Activated CD8-positive, alpha-beta T cell treated with anti-CD3 and anti-CD28 coated beads for 36 hours (primary cell): ENCODE data around the gene CTDSP1. TPM values are rescaled to one million over a fixed set of nuclear protein-coding genes. Genes with fewer than 3 reads are reported as not detected.

ENCODE experiments used
- ATAC-seq: fragments of 200-7000 bp; cut with Tn5 transposase; one replicate; pipeline ENCODE4 v1.10.0; 2021; ENCODE audit warnings: mild to moderate bottlenecking, moderate library complexity
- CTCF ChIA-PET: fragments of 350-600 bp; sonication (Branson Sonifier 250); formaldehyde crosslinking; loops from one replicate; lab custom pipeline; 2021; ENCODE audit warnings: antibody characterized with exemption; lab: Charles Lee
- POLR2A ChIA-PET: fragments of 350-600 bp; sonication (Branson Sonifier 250); formaldehyde crosslinking; loops from one replicate; lab custom pipeline; 2021; ENCODE audit warnings: antibody characterized with exemption; lab: Charles Lee
- DNase-seq: peaks from one replicate; pipeline ENCODE4 v3.0.0-alpha.2; 2020
- H3K27ac Mint-ChIP-seq: one replicate; pipeline ENCODE4 v1.8.0; 2021; ENCODE audit warnings: mild to moderate bottlenecking, mixed read lengths
- H3K27me3 Mint-ChIP-seq: one replicate; pipeline ENCODE4 v1.8.0; 2021; ENCODE audit warnings: mixed read lengths
- H3K36me3 Mint-ChIP-seq: one replicate; pipeline ENCODE4 v1.8.0; 2021; ENCODE audit warnings: low read depth, mixed read lengths
- H3K4me1 Mint-ChIP-seq: one replicate; pipeline ENCODE4 v1.8.0; 2021; ENCODE audit warnings: low read depth, mixed read lengths
- H3K4me3 Mint-ChIP-seq: one replicate; pipeline ENCODE4 v1.8.0; 2021; ENCODE audit warnings: mild to moderate bottlenecking, moderate library complexity, mixed read lengths
- H3K9me3 Mint-ChIP-seq: one replicate; pipeline ENCODE4 v1.8.0; 2021; ENCODE audit warnings: mixed read lengths
- intact Hi-C: fragments of 100-400 bp; cut with micrococcal nuclease; formaldehyde crosslinking; loops from one replicate; pipeline ENCODE4 v1.10.0; 2022
- total RNA-seq, 2 experiments: library from RNA; stranded (reverse); gene quantifications; one replicate each; pipeline ENCODE4 v1.2.3, GENCODE V29; 2021
- TF ChIP-seq, protein P1 (sequence below): fragments of 200-600 bp; IDR thresholded peaks from one replicate; pipeline ENCODE4 v1.8.0; 2022; ENCODE audit warnings: antibody characterized with exemption, mild to moderate bottlenecking

The CTDSP1 gene
- total RNA-seq, 2 experiments from 2014 or later: 85.8 to 94.7 TPM

DNA sequence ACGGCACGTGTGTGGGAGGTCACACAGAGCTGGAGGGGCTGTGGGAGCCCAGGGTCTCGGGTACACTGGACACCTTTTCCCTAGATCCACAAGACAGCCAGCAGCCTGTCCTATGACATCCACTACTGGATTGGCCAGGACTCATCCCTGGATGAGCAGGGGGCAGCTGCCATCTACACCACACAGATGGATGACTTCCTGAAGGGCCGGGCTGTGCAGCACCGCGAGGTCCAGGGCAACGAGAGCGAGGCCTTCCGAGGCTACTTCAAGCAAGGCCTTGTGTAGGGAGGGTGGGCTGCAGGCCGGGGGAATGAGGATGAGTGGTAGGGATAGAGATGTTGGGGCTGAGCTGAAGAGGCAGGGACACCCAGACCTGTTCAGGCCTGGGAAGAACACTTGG is 25.9 kb downstream of the CTDSP1 start:
- H3K4me1 Mint-ChIP-seq: no peaks in the 10 kb centered on the region
- no peaks in the 10 kb centered on the region for H3K36me3 Mint-ChIP-seq
- TF ChIP-seq, protein P1, sequence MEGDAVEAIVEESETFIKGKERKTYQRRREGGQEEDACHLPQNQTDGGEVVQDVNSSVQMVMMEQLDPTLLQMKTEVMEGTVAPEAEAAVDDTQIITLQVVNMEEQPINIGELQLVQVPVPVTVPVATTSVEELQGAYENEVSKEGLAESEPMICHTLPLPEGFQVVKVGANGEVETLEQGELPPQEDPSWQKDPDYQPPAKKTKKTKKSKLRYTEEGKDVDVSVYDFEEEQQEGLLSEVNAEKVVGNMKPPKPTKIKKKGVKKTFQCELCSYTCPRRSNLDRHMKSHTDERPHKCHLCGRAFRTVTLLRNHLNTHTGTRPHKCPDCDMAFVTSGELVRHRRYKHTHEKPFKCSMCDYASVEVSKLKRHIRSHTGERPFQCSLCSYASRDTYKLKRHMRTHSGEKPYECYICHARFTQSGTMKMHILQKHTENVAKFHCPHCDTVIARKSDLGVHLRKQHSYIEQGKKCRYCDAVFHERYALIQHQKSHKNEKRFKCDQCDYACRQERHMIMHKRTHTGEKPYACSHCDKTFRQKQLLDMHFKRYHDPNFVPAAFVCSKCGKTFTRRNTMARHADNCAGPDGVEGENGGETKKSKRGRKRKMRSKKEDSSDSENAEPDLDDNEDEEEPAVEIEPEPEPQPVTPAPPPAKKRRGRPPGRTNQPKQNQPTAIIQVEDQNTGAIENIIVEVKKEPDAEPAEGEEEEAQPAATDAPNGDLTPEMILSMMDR: no peak
- intact Hi-C loops: no loop called here
- no peaks in the 10 kb centered on the region for H3K9me3 Mint-ChIP-seq
- H3K27ac Mint-ChIP-seq: no peak overlapping the region
- H3K27me3 Mint-ChIP-seq: no peaks in the 10 kb centered on the region
- no peak overlapping the region for H3K4me3 Mint-ChIP-seq
- DNase-seq (no peak), ATAC-seq (no peak)
- ChIA-PET POLR2A (interaction anchor here (0.7 kb wide), 2 partner anchors 44 to 48 kb away, joined by 3 to 4 read pairs; no protein-coding TSS in a partner anchor), CTCF (no interaction called here)

DNA sequence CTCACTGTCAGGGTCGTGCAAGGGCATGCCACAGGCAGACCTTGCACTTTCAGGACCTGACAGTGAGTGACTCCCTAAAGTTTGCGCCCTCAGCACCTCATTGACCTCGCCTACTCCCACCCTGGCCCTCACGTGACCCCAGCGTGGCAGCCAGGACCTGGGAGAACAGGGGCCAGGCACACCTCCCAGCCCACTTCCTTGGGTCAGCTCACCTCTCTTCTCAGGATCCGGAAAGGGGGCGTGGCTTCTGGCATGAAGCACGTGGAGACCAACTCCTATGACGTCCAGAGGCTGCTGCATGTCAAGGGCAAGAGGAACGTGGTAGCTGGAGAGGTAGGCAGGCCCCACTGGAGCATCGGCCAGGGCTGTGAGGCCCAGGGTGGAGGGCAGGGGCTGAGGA is 28.1 kb downstream of the CTDSP1 start:
- POLR2A ChIA-PET: no interaction called here
- no peaks in the 10 kb centered on the region for H3K36me3 Mint-ChIP-seq

DNA sequence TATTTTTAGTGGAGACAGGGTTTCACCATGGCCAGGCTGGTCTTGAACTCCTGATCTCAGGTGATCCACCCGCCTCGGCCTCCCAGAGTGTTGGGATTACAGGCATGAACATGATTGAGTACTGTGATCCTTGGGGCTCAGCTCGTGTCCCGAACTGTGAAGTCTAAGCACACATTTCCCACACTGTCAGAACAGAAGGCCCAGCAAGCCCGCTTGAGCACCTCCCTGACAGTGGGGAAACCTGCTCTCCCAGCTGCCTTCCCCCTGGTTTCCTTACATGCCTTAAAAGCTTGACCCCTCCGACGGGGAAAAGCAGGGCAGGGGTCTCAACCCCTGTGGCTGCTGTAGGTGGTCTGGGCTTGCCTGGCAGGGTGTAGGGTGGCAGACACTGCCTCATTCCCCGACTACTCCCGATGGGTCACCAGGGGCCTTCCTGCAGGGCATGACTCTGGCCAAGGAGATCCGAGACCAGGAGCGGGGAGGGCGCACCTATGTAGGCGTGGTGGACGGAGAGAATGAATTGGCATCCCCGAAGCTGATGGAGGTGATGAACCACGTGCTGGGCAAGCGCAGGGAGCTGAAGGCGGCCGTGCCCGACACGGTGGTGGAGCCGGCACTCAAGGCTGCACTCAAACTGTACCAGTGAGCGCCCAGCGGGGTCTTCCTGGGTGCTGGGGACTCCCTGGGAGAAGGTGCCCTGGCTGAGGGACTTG is 29.3 kb downstream of the CTDSP1 start:
- Mint-ChIP-seq H3K4me3 (no peak overlapping the region), H3K4me1 (no peaks in the 10 kb centered on the region), H3K36me3 (no peaks in the 10 kb centered on the region), H3K27ac (no peak overlapping the region), H3K9me3 (no peaks in the 10 kb centered on the region), H3K27me3 (no peaks in the 10 kb centered on the region)
- ChIA-PET POLR2A (no interaction called here), CTCF (no interaction called here)
- intact Hi-C loops: no loop called here
- TF ChIP-seq, protein P1: no peak
- DNase-seq: no peak
- no peak for ATAC-seq

More for the DNA sequence above, 28.1 kb downstream of the CTDSP1 start:
- Mint-ChIP-seq H3K4me1 (no peaks in the 10 kb centered on the region), H3K27ac (no peak overlapping the region), H3K27me3 (no peaks in the 10 kb centered on the region), H3K4me3 (no peak overlapping the region), H3K9me3 (no peaks in the 10 kb centered on the region)
- no peak for DNase-seq
- TF ChIP-seq, protein P1: no peak
- intact Hi-C loops: no loop called here
- ATAC-seq: no peak
- CTCF ChIA-PET: interaction anchor here (1.3 kb wide), 1 partner anchor 156 kb away, joined by 4 read pairs; no protein-coding TSS in a partner anchor

DNA sequence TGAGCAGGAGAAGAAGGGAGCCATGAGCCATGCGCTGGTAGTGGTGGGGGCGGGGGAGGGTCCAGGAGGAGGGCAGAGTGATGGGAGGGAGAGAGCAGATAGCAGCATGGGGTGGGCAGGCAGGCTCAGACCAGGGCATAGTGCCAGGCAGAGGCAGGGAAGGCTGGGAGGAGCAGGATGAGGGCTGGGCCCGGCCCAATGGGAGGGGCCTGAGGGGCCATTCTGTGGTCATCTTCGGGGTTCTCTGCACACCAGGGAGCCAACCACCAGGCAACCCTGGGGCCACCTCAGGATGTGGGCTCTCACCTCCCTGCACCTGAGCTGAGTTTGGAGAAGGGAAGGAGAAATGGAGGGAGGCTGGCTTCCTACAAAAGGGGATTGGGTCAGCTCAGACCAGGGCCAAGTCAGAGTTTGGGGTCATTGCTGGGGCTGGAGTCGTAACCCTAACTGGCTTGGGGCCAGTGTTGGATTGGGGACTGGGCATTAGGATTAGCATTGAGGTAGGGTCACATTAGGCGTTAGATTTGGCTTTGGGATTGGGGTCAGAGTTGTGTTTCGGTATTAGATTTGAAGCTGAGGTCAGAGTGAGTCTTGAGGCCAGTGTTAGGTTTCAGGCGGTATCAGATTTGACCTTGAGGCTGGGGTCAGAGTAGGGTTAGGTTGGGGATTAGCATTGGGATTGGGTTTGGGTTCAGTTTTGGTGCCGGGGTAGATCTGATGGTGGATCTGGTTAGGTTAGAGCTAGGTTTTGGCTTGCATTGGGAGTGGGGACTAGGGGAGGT is 30.4 kb downstream of the CTDSP1 start:
- TF ChIP-seq, protein P1: no peak
- CTCF ChIA-PET: interaction anchor here (1.1 to 1.4 kb wide), 3 partner anchors 9 to 468 kb away, joined by 3 to 4 read pairs (median 3); no protein-coding TSS in a partner anchor
- intact Hi-C loops: no loop called here
- H3K4me1 Mint-ChIP-seq: no peaks in the 10 kb centered on the region
- DNase-seq (no peak), ATAC-seq (no peak)
- H3K4me3 Mint-ChIP-seq: no peak overlapping the region
- H3K9me3 Mint-ChIP-seq: no peaks in the 10 kb centered on the region
- H3K27me3 Mint-ChIP-seq: no peaks in the 10 kb centered on the region
- POLR2A ChIA-PET: no interaction called here
- H3K27ac Mint-ChIP-seq: no peak overlapping the region
- no peaks in the 10 kb centered on the region for H3K36me3 Mint-ChIP-seq

DNA sequence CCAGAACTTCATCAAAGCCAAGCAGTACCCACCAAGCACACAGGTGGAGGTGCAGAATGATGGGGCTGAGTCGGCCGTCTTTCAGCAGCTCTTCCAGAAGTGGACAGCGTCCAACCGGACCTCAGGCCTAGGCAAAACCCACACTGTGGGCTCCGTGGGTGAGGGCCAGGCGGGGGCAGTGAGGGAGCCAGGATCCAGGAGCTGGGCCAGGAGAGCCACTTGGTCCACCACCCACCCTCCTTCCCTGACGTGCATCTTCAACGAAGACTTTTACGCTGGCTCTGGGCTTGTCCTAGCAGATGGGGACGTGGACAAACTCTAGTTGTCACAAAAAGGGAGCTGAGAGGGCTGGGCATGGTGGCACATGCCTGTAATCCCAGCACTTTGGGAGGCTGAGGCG is 31.1 kb downstream of the CTDSP1 start:
- Mint-ChIP-seq H3K4me1 (no peaks in the 10 kb centered on the region), H3K9me3 (no peaks in the 10 kb centered on the region), H3K27me3 (no peaks in the 10 kb centered on the region), H3K36me3 (no peaks in the 10 kb centered on the region), H3K4me3 (no peak overlapping the region), H3K27ac (no peak overlapping the region)
- TF ChIP-seq, protein P1: no peak
- CTCF ChIA-PET: interaction anchor here (0.9 to 1.4 kb wide), 5 partner anchors 9 to 468 kb away, joined by 3 to 4 read pairs (median 3); no protein-coding TSS in a partner anchor
- ATAC-seq: no peak
- no peak for DNase-seq
- POLR2A ChIA-PET: interaction anchor here (1.3 kb wide), 1 partner anchor 29 kb away, joined by 3 read pairs; no protein-coding TSS in a partner anchor
- intact Hi-C loops: no loop called here
